Activated naive CD8-positive, alpha-beta T cell (primary cell): ENCODE data around the gene CDH4.

Experiments
- H3K27ac Mint-ChIP-seq: one replicate; pipeline ENCODE4 v1.8.0; 2021; ENCODE audit warnings: mixed read lengths
- H3K27me3 Mint-ChIP-seq: one replicate; pipeline ENCODE4 v1.8.0; 2021; ENCODE audit warnings: mixed read lengths
- H3K36me3 Mint-ChIP-seq: one replicate; pipeline ENCODE4 v1.8.0; 2021; ENCODE audit warnings: mixed read lengths
- H3K4me1 Mint-ChIP-seq: one replicate; pipeline ENCODE4 v1.8.0; 2021; ENCODE audit warnings: low read depth, mixed read lengths
- H3K4me3 Mint-ChIP-seq: one replicate; pipeline ENCODE4 v1.8.0; 2021; ENCODE audit warnings: mild to moderate bottlenecking, mixed read lengths
- H3K9me3 Mint-ChIP-seq: one replicate; pipeline ENCODE4 v1.8.0; 2021; ENCODE audit warnings: low read depth, mixed read lengths

The CDH4 gene

DNA sequence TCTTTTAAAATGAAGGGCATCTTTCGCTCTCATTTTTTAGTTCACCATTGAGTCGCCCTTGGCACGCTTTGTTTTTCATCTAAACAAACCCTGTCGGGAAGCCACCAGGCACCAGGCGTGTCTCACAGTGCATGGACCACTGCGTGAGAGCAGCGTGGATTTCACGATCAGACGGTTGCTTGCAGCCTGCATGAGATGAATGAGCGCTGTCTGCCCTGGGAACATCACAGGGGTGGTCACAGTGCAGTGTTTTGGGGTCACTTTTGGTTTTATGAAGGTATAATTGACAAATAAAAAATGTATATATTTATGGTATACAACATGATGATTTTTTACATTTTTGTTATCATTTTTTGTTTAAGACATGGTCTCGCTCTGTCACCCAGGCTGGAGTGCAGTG, 61.3 kb downstream of the CDH4 start:
- Mint-ChIP-seq H3K27me3 (no peaks in the 10 kb centered on the region), H3K4me3 (no peak overlapping the region), H3K27ac (no peak overlapping the region), H3K36me3 (no peaks in the 10 kb centered on the region), H3K9me3 (no peaks in the 10 kb centered on the region), H3K4me1 (no peaks in the 10 kb centered on the region)

DNA sequence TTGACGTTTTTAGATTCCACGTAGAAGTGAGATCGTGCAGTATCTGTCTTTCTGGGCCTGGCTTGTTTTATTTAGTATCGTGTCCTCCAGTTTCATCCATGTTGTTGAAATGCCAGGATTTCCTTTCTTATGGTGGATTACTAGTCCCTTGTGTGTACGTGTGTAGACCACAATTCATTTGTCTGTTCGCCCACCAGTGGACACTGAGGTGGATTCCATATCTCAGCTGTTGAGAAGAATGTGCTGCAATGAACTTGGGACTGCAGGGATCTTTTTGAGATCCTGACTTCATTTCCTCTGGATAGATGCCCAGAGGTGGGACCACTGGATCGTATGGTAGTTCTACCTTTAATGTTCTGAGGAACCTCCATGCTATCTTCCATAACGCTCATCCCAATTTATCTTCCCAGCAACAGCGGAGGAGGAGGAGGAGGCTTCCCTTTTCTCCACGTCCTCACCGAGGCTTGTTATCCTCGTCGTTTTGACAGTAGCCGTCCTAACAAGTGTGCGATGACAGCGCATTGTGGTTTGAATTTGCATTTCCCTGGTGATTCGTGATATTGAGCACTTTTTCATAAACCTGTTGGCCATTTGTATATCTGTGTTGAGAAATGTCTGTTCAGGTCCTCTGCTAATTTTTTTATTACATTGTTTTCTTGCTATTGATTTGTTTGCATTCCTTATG, 62.4 kb downstream of the CDH4 start:
- Mint-ChIP-seq H3K4me3 (no peak overlapping the region), H3K4me1 (no peaks in the 10 kb centered on the region), H3K9me3 (no peaks in the 10 kb centered on the region), H3K36me3 (no peaks in the 10 kb centered on the region), H3K27me3 (no peaks in the 10 kb centered on the region), H3K27ac (no peak overlapping the region)

DNA sequence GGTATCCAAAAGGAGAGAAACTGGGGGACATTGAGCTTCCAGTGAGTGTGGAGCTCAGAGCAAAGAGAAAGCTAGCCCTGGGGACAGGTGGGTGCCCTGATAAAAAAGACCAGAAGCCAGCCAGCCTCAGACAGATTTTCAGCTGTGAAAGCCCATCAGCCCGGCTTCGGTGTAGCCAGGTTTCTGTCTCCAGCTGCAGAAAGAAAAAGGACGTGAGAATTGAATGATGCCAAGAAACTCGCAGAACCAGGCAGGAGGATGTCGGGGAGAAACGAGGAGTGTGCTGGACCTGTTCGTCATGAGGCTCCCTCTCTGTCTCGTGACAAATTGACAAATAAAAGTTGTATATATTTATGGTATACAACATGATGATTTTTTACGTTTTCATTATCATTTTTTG, 63.3 kb downstream of the CDH4 start:
- H3K27me3 Mint-ChIP-seq, result no peaks in the 10 kb centered on the region
- H3K27ac Mint-ChIP-seq, result no peak overlapping the region
- no peaks in the 10 kb centered on the region for H3K9me3 Mint-ChIP-seq
- H3K4me1 Mint-ChIP-seq, result no peaks in the 10 kb centered on the region
- H3K4me3 Mint-ChIP-seq, result no peak overlapping the region
- H3K36me3 Mint-ChIP-seq, result no peaks in the 10 kb centered on the region

DNA sequence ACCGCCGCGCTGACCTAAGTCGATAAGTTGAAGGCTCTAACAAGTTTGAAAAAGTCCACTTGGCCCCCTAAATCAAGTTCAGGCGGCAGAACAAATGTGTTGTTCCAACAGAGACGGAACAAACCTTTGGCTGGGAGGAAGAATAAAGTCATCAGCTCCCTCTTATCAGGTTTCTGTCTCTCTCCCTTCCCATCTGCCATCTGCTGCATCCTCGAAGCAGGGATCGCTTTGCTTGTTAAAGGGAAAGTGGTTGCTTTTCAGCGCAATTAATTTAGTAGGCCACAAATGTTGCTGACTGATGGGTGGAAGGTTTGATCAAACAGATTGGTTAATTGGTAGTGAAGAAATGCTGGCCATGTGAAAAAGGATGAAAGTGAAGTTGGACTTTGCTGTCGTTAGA, 64.3 kb downstream of the CDH4 start:
- Mint-ChIP-seq H3K27ac (no peak overlapping the region), H3K9me3 (no peaks in the 10 kb centered on the region), H3K4me3 (no peak overlapping the region), H3K4me1 (no peaks in the 10 kb centered on the region), H3K27me3 (no peaks in the 10 kb centered on the region), H3K36me3 (no peaks in the 10 kb centered on the region)

DNA sequence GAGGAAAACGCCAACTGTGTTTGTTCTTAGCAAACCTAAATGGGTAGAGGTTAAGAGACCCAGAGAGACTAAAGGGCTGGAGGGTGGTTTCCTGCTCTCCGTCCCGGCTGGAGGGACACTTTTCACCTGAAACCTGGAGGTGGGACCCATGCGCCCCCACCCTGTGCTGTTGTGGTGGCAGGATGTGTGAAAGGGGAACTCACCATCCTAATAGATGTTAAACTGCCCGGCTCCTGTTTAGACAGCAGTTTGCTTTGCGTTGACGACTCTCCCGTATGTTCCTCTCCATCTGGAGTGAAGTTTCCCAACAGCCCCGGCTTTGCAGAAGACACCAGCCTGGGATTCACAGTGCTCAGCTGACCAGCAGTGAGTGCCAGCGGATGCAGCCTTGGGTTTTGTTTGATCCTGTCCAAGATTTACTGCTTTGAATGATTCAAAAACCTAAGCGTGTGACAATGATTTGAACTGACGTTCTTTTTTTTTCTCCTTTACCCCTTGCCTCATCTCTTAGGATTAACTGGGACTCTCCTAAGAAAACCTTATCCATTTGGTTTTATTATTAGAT, 66.0 kb downstream of the CDH4 start:
- no peaks in the 10 kb centered on the region for H3K36me3 Mint-ChIP-seq
- no peaks in the 10 kb centered on the region for H3K27me3 Mint-ChIP-seq
- H3K4me3 Mint-ChIP-seq, result no peak overlapping the region
- no peaks in the 10 kb centered on the region for H3K9me3 Mint-ChIP-seq
- H3K4me1 Mint-ChIP-seq, result no peaks in the 10 kb centered on the region
- H3K27ac Mint-ChIP-seq, result no peak overlapping the region

DNA sequence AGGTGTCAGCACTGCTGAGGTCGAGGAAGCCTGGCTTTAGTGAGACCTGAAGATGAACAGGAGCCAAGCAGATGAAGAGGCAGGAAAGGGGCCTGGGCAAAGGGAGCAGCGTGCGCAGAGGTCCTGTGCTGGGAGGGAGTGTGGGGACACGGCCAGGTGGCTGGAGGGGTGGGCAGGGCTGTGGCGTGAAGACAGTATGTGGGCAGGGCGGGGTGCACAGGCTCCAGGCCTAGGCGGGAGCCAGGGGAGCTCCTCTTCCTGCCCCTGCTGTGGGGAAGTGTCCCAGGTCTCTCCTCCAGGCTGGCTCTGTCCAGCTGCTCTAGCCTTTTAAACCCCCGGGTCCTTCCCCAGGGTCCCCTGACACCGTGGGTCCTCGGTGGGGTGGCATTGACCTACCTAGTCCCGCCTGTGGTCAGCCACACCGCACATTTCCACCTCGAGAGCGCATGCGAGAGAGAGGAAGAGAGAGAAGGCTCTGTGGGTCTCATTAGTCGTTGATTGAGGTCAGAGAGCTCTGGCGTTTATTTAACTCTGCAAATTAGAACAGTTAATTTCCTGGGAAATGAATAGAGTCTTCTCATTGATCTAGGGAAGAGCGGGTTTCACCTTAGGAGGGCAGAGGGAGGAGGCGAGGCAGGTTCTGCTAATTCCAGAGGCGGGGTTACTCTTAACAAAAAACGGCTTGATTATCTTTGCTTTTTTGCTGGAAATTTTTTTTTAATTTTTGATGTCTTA, 68.8 kb downstream of the CDH4 start:
- H3K36me3 Mint-ChIP-seq, result no peaks in the 10 kb centered on the region
- H3K4me3 Mint-ChIP-seq, result no peak overlapping the region
- no peaks in the 10 kb centered on the region for H3K9me3 Mint-ChIP-seq
- no peak overlapping the region for H3K27ac Mint-ChIP-seq
- no peaks in the 10 kb centered on the region for H3K27me3 Mint-ChIP-seq
- no peaks in the 10 kb centered on the region for H3K4me1 Mint-ChIP-seq

DNA sequence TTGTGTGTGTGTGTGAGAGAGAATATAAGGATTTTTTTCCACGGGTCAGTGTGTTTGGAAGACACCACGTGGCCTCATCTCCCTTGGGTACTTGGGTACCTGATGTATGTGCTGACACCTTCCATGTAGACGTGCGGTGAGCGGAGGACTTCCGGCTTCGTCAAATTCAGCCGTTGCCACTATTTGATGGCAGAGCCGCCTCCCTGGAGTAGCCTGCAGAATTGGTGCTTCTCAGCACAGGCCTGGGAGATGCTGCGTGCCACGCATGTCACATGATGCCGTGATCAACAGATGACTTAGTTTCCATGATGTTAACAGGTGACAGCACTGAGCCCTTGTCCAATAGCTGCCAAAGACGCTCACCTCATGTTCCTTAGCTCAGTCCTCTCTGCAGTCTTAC, 69.4 kb downstream of the CDH4 start:
- Mint-ChIP-seq H3K4me3 (no peak overlapping the region), H3K4me1 (no peaks in the 10 kb centered on the region), H3K27ac (no peak overlapping the region), H3K9me3 (no peaks in the 10 kb centered on the region), H3K27me3 (no peaks in the 10 kb centered on the region), H3K36me3 (no peaks in the 10 kb centered on the region)

DNA sequence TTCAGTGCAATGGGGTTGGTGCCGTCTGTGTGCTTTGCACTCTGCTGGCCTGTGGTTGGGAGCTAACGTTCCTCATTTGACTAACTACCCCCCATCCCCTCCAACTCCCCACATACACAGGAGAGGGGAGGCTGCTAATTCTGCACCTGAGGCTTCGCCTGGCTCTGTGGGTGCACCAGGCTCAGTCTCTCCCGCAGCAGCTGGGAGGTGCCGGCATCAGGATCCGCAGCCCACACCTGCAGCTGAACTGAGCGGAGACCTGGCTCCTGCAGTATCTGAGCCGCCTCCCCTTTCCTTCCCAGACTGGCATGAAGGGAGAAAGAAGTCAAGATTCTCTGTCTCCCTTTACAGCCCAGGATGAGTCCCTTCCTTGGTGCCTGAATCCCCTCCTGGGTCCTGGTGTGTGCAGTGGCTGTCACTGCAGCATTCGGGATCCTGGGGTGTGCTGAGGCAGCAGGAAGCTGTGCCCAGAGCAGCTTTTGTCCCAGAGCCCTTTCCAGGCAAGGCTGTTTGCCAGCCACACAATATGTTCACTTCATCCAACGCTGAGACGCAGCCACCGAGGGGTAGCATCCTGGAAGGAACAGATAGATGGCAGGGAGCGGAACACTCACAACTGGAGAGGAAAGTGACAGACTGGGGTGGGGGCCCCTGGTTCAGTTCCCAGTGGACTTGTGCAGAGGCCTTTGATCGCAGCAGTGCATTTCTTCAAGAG, 70.2 kb downstream of the CDH4 start:
- no peaks in the 10 kb centered on the region for H3K9me3 Mint-ChIP-seq
- H3K27me3 Mint-ChIP-seq, result no peaks in the 10 kb centered on the region
- no peaks in the 10 kb centered on the region for H3K36me3 Mint-ChIP-seq
- no peak overlapping the region for H3K4me3 Mint-ChIP-seq
- H3K4me1 Mint-ChIP-seq, result no peaks in the 10 kb centered on the region
- no peak overlapping the region for H3K27ac Mint-ChIP-seq

DNA sequence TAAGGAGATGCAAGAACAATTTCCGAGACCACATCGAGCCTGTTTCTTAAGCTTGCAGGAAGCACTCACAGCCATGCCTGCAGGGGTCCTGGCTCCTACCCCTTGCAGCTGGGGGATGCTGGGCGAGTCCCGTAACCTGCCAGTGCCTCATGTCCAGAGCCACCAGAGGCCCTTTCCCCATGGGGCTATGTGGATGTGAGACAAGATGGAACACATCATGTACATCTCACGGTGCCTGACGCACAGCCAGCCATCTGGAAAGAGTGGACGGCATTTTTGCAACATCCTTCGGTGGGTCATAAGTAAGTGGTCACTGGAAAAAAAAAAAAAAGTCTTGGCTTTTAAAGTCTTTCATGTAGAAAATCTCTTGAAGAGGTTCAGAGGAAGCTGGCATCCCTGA, 72.8 kb downstream of the CDH4 start:
- no peaks in the 10 kb centered on the region for H3K4me1 Mint-ChIP-seq
- no peaks in the 10 kb centered on the region for H3K9me3 Mint-ChIP-seq
- H3K36me3 Mint-ChIP-seq, result no peaks in the 10 kb centered on the region
- no peak overlapping the region for H3K4me3 Mint-ChIP-seq
- H3K27me3 Mint-ChIP-seq, result no peaks in the 10 kb centered on the region
- H3K27ac Mint-ChIP-seq, result no peak overlapping the region

DNA sequence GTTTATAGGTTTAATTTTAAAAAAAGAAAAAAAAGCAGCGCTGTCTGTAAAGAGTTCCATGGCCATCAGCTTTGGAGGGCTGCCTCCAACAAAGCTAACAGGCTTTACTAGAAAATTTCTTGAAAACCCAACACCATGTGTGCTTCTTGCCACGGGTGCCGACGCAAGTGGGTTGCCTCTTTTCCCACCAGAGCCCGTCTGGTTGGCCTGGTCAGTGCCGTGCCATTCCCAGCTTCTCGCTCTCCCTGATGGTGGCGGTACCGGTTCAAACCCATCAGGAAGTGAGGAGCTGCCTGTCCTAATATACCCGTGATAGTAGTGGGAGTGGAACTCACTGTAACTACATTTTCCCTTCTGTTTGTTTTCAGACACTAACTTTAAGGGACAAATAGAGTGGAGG, 73.7 kb downstream of the CDH4 start:
- H3K27ac Mint-ChIP-seq, result no peak overlapping the region

DNA sequence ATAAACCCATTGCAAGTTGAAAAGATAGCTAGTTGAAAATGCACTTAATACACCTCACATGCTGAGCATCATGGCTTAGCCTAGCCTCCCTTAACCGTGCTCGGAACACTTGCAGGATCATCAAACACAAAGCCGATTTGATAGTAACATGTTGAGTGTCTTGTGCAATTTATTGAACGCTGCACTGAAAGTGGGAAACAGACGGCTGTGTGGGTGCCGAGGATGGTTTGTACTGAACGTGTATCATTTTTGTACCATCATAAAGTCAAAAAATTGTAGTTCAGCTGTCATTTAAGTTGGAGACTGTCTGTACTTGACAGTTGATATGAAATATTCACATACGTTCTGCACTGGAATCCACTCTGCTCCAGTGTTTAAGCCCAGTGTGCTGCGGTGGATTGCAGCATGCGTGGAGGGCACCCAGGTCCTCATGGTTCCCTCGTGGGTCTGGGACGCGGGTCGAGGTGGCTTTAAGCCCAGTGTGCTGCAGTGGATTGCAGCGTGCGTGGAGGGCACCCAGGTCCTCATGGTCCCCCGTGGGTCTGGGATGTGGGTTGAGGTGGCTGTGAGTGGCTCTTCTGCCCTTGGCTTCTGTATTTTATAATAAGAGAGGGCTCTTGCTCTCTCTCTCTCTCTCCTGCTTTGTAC, 77.0 kb downstream of the CDH4 start:
- no peak overlapping the region for H3K4me3 Mint-ChIP-seq
- H3K36me3 Mint-ChIP-seq, result no peaks in the 10 kb centered on the region
- H3K9me3 Mint-ChIP-seq, result no peaks in the 10 kb centered on the region
- no peaks in the 10 kb centered on the region for H3K27me3 Mint-ChIP-seq
- H3K4me1 Mint-ChIP-seq, result peaks cover 3% of the 10 kb centered on the region
- no peak overlapping the region for H3K27ac Mint-ChIP-seq

More for the DNA sequence above, 73.7 kb downstream of the CDH4 start:
- Mint-ChIP-seq H3K27me3 (no peaks in the 10 kb centered on the region), H3K9me3 (no peaks in the 10 kb centered on the region), H3K36me3 (no peaks in the 10 kb centered on the region), H3K4me3 (no peak overlapping the region), H3K4me1 (no peaks in the 10 kb centered on the region)

DNA sequence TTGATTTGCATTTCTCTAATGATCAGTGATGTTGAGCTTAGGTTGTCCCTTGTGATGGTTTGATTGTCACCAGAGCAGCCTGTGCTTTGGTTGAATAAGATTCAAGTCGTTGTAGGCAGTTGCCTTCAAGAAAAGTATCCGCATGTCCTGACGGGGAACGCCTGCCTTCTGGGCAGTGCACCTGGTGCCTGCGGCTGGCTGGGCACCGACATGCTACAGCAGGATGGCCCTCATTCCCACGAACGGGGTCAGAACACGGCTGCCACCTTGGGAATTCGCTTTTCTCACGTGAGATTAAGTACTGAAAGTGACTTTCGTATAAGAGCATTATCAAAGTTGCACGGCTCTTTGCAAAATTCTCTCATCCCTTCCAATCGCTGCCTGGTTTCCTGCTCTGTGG, 78.4 kb downstream of the CDH4 start:
- no peaks in the 10 kb centered on the region for H3K9me3 Mint-ChIP-seq
- H3K36me3 Mint-ChIP-seq, result no peaks in the 10 kb centered on the region
- no peak overlapping the region for H3K27ac Mint-ChIP-seq
- H3K27me3 Mint-ChIP-seq, result no peaks in the 10 kb centered on the region
- H3K4me1 Mint-ChIP-seq, result peaks cover 3% of the 10 kb centered on the region
- H3K4me3 Mint-ChIP-seq, result no peak overlapping the region

DNA sequence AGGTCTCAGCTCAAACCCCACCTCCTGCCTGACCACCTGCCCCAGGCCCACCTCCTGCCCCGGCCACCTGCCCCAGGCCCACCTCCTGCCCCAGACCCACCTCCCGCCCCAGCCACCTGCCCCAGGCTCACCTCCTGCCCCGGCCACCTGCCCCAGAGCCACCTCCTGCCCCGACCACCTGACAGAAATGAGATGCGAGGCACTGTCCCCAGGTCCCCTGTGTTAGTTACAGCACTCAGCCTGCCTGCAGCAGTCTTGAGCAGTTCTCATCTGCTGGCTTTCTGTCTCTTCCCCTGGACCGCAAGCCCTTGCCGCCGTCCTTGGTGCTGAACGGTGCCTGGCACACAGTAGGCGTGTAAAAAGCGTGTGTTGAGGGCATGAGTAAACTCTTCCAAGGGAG, 79.5 kb downstream of the CDH4 start:
- Mint-ChIP-seq H3K27ac (no peak overlapping the region), H3K4me3 (no peak overlapping the region), H3K4me1 (peaks cover 3% of the 10 kb centered on the region), H3K27me3 (no peaks in the 10 kb centered on the region), H3K9me3 (no peaks in the 10 kb centered on the region), H3K36me3 (no peaks in the 10 kb centered on the region)

DNA sequence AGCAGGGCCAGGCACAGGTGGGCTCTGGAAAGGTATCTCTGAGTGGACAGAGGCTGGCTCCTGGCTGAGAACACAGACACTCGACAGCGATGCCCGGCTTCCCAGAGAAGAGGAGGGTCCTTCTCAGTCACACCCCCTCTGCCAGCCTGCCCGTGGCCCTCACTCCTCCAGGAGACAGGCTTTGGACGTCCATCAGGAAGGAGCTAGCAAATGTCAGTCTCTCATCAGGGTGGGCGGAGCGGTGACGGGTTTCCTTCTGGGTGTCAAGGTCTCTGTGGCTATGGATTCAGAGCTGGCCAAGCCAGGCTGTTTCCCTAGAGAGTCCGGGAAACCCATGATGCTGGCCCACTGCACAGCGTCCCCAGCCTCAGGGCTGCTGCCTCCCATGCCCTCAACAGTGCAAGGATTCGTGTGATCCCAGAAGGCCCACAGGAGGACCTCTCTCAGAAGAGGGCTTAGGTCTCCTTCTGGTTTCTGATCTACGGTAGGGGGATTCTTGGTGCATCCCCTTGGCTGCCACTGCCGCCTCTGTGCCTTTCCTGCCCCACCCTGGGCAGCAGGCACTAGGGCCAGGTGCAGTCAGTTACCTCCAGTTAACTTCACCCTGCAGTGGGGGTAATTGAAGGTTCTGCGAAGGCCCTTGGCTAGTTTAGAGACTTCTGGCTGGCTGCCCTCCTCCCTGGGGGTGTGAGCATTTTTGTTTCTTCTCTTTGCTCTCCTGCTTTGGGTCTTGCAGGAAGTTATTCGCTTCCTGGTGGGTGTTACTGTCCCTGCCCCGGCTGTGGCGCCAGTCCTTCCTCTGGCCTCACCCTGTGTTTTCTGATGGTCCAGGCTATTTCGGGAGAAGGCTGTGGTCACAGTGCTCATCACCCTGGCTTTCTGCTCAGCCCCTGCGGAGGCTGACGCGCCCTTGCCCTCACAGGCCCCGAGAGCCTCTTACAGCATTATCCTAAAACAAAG, 80.2 kb downstream of the CDH4 start:
- H3K27ac Mint-ChIP-seq, result no peak overlapping the region
- no peaks in the 10 kb centered on the region for H3K36me3 Mint-ChIP-seq
- no peaks in the 10 kb centered on the region for H3K27me3 Mint-ChIP-seq
- no peaks in the 10 kb centered on the region for H3K9me3 Mint-ChIP-seq
- no peak overlapping the region for H3K4me3 Mint-ChIP-seq
- H3K4me1 Mint-ChIP-seq, result peaks cover 3% of the 10 kb centered on the region
